Measurements from ENCODE around the gene JAM2.
"Not testable (repeated sequence)": the region's sequence is repeated elsewhere in the genome, so short reads cannot be mapped to it uniquely, and the experiment has no call there.

JAM2 gene

GRCh38 chr21:25700741-25701140, 61.7 kb downstream of the JAM2 start:
- Histone ChIP-seq H3K27me3 (ENCODE audit: control insufficient read depth, insufficient read depth, low read length) (no peaks in the 10 kb centered on the region), H3K36me3 (ENCODE audit: control insufficient read depth, insufficient read depth, low read length) (no peaks in the 10 kb centered on the region), H3K4me3 (ENCODE audit: low read length) (no peak overlapping the region), H3K9me3 (ENCODE audit: control insufficient read depth, low read length) (no peaks in the 10 kb centered on the region), H3K4me1 (ENCODE audit: control insufficient read depth, insufficient read depth, low read length) (no peaks in the 10 kb centered on the region), H3K9ac (ENCODE audit: low read length) (no peak overlapping the region)

GRCh38 chr21:25701529-25701928, 62.5 kb downstream of the JAM2 start:
- Histone ChIP-seq H3K36me3 (ENCODE audit: control insufficient read depth, insufficient read depth, low read length) (no peaks in the 10 kb centered on the region), H3K9ac (ENCODE audit: low read length) (no peak overlapping the region), H3K27me3 (ENCODE audit: control insufficient read depth, insufficient read depth, low read length) (no peaks in the 10 kb centered on the region), H3K4me3 (ENCODE audit: low read length) (no peak overlapping the region), H3K4me1 (ENCODE audit: control insufficient read depth, insufficient read depth, low read length) (no peaks in the 10 kb centered on the region), H3K9me3 (ENCODE audit: control insufficient read depth, low read length) (no peaks in the 10 kb centered on the region)

GRCh38 chr21:25708467-25709065, 69.5 kb downstream of the JAM2 start:
- Histone ChIP-seq H3K36me3 (ENCODE audit: control insufficient read depth, insufficient read depth, low read length) (no peaks in the 10 kb centered on the region), H3K9ac (ENCODE audit: low read length) (no peak overlapping the region), H3K9me3 (ENCODE audit: control insufficient read depth, low read length) (no peaks in the 10 kb centered on the region), H3K27me3 (ENCODE audit: control insufficient read depth, insufficient read depth, low read length) (no peaks in the 10 kb centered on the region), H3K4me3 (ENCODE audit: low read length) (no peak overlapping the region), H3K4me1 (ENCODE audit: control insufficient read depth, insufficient read depth, low read length) (no peaks in the 10 kb centered on the region)

- Histone ChIP-seq H3K36me3 (ENCODE audit: control insufficient read depth, insufficient read depth, low read length) (no peaks in the 10 kb centered on the region), H3K4me3 (ENCODE audit: low read length) (no peak overlapping the region), H3K9me3 (ENCODE audit: control insufficient read depth, low read length) (no peaks in the 10 kb centered on the region), H3K9ac (ENCODE audit: low read length) (no peak overlapping the region), H3K27me3 (ENCODE audit: control insufficient read depth, insufficient read depth, low read length) (no peaks in the 10 kb centered on the region), H3K4me1 (ENCODE audit: control insufficient read depth, insufficient read depth, low read length) (no peaks in the 10 kb centered on the region)
Measured at GRCh38 chr21:25709684-25710265, 70.7 kb downstream of the JAM2 start.

GRCh38 chr21:25710550-25710949, 71.5 kb downstream of the JAM2 start:
- Histone ChIP-seq H3K36me3 (ENCODE audit: control insufficient read depth, insufficient read depth, low read length) (no peaks in the 10 kb centered on the region), H3K27me3 (ENCODE audit: control insufficient read depth, insufficient read depth, low read length) (no peaks in the 10 kb centered on the region), H3K9ac (ENCODE audit: low read length) (no peak overlapping the region), H3K9me3 (ENCODE audit: control insufficient read depth, low read length) (no peaks in the 10 kb centered on the region), H3K4me3 (ENCODE audit: low read length) (no peak overlapping the region), H3K4me1 (ENCODE audit: control insufficient read depth, insufficient read depth, low read length) (no peaks in the 10 kb centered on the region)

GRCh38 chr21:25714066-25714465, 75.0 kb downstream of the JAM2 start:
- H3K9me3 ChIP-seq (ENCODE audit: control insufficient read depth, low read length); H3K9ac ChIP-seq (ENCODE audit: low read length); H3K4me1 ChIP-seq (ENCODE audit: control insufficient read depth, insufficient read depth, low read length); H3K27me3 ChIP-seq (ENCODE audit: control insufficient read depth, insufficient read depth, low read length); H3K4me3 ChIP-seq (ENCODE audit: low read length); H3K36me3 ChIP-seq (ENCODE audit: control insufficient read depth, insufficient read depth, low read length): not testable (repeated sequence)

GRCh38 chr21:25717491-25718147, 78.6 kb downstream of the JAM2 start:
- Histone ChIP-seq H3K9ac (ENCODE audit: low read length) (no peak overlapping the region), H3K9me3 (ENCODE audit: control insufficient read depth, low read length) (no peaks in the 10 kb centered on the region), H3K36me3 (ENCODE audit: control insufficient read depth, insufficient read depth, low read length) (no peaks in the 10 kb centered on the region), H3K27me3 (ENCODE audit: control insufficient read depth, insufficient read depth, low read length) (no peaks in the 10 kb centered on the region), H3K4me3 (ENCODE audit: low read length) (no peak overlapping the region), H3K4me1 (ENCODE audit: control insufficient read depth, insufficient read depth, low read length) (no peaks in the 10 kb centered on the region)

GRCh38 chr21:25721987-25722386, 82.9 kb downstream of the JAM2 start:
- Histone ChIP-seq H3K4me1 (ENCODE audit: control insufficient read depth, insufficient read depth, low read length) (no peaks in the 10 kb centered on the region), H3K9me3 (ENCODE audit: control insufficient read depth, low read length) (no peaks in the 10 kb centered on the region), H3K36me3 (ENCODE audit: control insufficient read depth, insufficient read depth, low read length) (no peaks in the 10 kb centered on the region), H3K4me3 (ENCODE audit: low read length) (no peak overlapping the region), H3K9ac (ENCODE audit: low read length) (no peak overlapping the region), H3K27me3 (ENCODE audit: control insufficient read depth, insufficient read depth, low read length) (no peaks in the 10 kb centered on the region)

GRCh38 chr21:25722631-25723030, 83.6 kb downstream of the JAM2 start:
- H3K9ac ChIP-seq (ENCODE audit: low read length): no peak overlapping the region
- no peaks in the 10 kb centered on the region for H3K9me3 ChIP-seq (ENCODE audit: control insufficient read depth, low read length)
- no peaks in the 10 kb centered on the region for H3K27me3 ChIP-seq (ENCODE audit: control insufficient read depth, insufficient read depth, low read length)
- no peaks in the 10 kb centered on the region for H3K36me3 ChIP-seq (ENCODE audit: control insufficient read depth, insufficient read depth, low read length)
- no peak overlapping the region for H3K4me3 ChIP-seq (ENCODE audit: low read length)
- no peaks in the 10 kb centered on the region for H3K4me1 ChIP-seq (ENCODE audit: control insufficient read depth, insufficient read depth, low read length)

- Histone ChIP-seq H3K4me1 (ENCODE audit: control insufficient read depth, insufficient read depth, low read length) (no peaks in the 10 kb centered on the region), H3K9ac (ENCODE audit: low read length) (no peak overlapping the region), H3K27me3 (ENCODE audit: control insufficient read depth, insufficient read depth, low read length) (no peaks in the 10 kb centered on the region), H3K36me3 (ENCODE audit: control insufficient read depth, insufficient read depth, low read length) (peaks cover 6% of the 10 kb centered on the region), H3K4me3 (ENCODE audit: low read length) (no peak overlapping the region), H3K9me3 (ENCODE audit: control insufficient read depth, low read length) (no peaks in the 10 kb centered on the region)
Measured at GRCh38 chr21:25732091-25732760, 93.2 kb downstream of the JAM2 start.

- H3K9ac ChIP-seq (ENCODE audit: low read length): peak overlapping the region; percentile 95
- H3K27me3 ChIP-seq (ENCODE audit: control insufficient read depth, insufficient read depth, low read length): no peaks in the 10 kb centered on the region
- H3K36me3 ChIP-seq (ENCODE audit: control insufficient read depth, insufficient read depth, low read length): no peaks in the 10 kb centered on the region
- peak overlapping the region; percentile 99 for H3K4me3 ChIP-seq (ENCODE audit: low read length)
- H3K4me1 ChIP-seq (ENCODE audit: control insufficient read depth, insufficient read depth, low read length): no peaks in the 10 kb centered on the region
- H3K9me3 ChIP-seq (ENCODE audit: control insufficient read depth, low read length): no peaks in the 10 kb centered on the region
Measured at GRCh38 chr21:25733859-25734653, 95.0 kb downstream of the JAM2 start.

- no peaks in the 10 kb centered on the region for H3K27me3 ChIP-seq (ENCODE audit: control insufficient read depth, insufficient read depth, low read length)
- H3K9me3 ChIP-seq (ENCODE audit: control insufficient read depth, low read length): no peaks in the 10 kb centered on the region
- peak overlapping the region; percentile 99 for H3K4me3 ChIP-seq (ENCODE audit: low read length)
- peak overlapping the region; percentile 95 for H3K9ac ChIP-seq (ENCODE audit: low read length)
- H3K36me3 ChIP-seq (ENCODE audit: control insufficient read depth, insufficient read depth, low read length): no peaks in the 10 kb centered on the region
- no peaks in the 10 kb centered on the region for H3K4me1 ChIP-seq (ENCODE audit: control insufficient read depth, insufficient read depth, low read length)
Measured at GRCh38 chr21:25734654-25734903, 95.5 kb downstream of the JAM2 start.

Measured in mucosa of stomach (tissue), 1 donor.